GM23338 (cell line): Measurements from ENCODE around the gene SPACA1. TPM values are rescaled to one million over a fixed set of nuclear protein-coding genes. Genes with fewer than 3 reads are reported as not detected.

ENCODE experiments used
- ATAC-seq: fragments of 200-7000 bp; cut with Tn5 transposase; 3 replicates; pipeline ENCODE4 v1.9.1; 2020
- DNase-seq: peaks from one replicate; pipeline ENCODE4 v3.0.0-alpha.2; 2015; ENCODE audit warnings: low spot score
- H2AFZ ChIP-seq: fragments of 200-600 bp; sonication (generic); 2 replicates; pipeline ENCODE4 v1.8.0; 2016; ENCODE audit warnings: antibody characterized with exemption, mild to moderate bottlenecking, moderate library complexity
- H3F3A ChIP-seq: fragments of 200-600 bp; sonication (generic); replicated peaks from 2 replicates; pipeline ENCODE4 v1.8.0; 2017; ENCODE audit warnings: antibody characterized with exemption, mixed run types, low read depth
- H3K27ac ChIP-seq: fragments of 200-600 bp; sonication (generic); 2 replicates; pipeline ENCODE4 v1.6.1; 2016; ENCODE audit warnings: low read depth
- H3K27me3 ChIP-seq: fragments of 200-600 bp; sonication (generic); 2 replicates; pipeline ENCODE4 v1.8.0; 2016; ENCODE audit warnings: mild to moderate bottlenecking, mixed run types, moderate library complexity; ENCODE audit not compliant: insufficient read depth
- H3K36me3 ChIP-seq: fragments of 200-600 bp; sonication (generic); 2 replicates; pipeline ENCODE4 v1.8.0; 2016; ENCODE audit warnings: mild to moderate bottlenecking; ENCODE audit not compliant: insufficient read depth
- H3K4me1 ChIP-seq: fragments of 200-600 bp; sonication (generic); 2 replicates; pipeline ENCODE4 v1.8.0; 2016; ENCODE audit warnings: mild to moderate bottlenecking, moderate library complexity; ENCODE audit not compliant: insufficient read depth
- H3K4me2 ChIP-seq: fragments of 200-600 bp; sonication (generic); 2 replicates; pipeline ENCODE4 v1.7.1; 2017; ENCODE audit warnings: mixed run types
- H3K4me3 ChIP-seq: fragments of 200-600 bp; sonication (generic); 2 replicates; pipeline ENCODE4 v1.6.1; 2016; ENCODE audit warnings: mixed run types
- H3K79me2 ChIP-seq: fragments of 200-600 bp; sonication (generic); replicated peaks from 2 replicates; pipeline ENCODE4 v1.8.0; 2017; ENCODE audit warnings: mild to moderate bottlenecking; ENCODE audit not compliant: insufficient read depth
- H3K9me2 ChIP-seq: fragments of 200-600 bp; sonication (generic); 2 replicates; pipeline ENCODE4 v1.8.0; 2017; ENCODE audit not compliant: insufficient read depth
- H4K20me1 ChIP-seq: fragments of 200-600 bp; sonication (generic); replicated peaks from 2 replicates; pipeline ENCODE4 v1.8.0; 2017; ENCODE audit warnings: mild to moderate bottlenecking; ENCODE audit not compliant: insufficient read depth
- H3K27ac Mint-ChIP-seq: 2 replicates; pipeline ENCODE4 v1.8.0; 2020; ENCODE audit warnings: inconsistent platforms, mild to moderate bottlenecking, moderate library complexity, mixed read lengths
- H3K27me3 Mint-ChIP-seq: 3 replicates; pipeline ENCODE4 v1.8.0; 2022; ENCODE audit warnings: low read depth, mild to moderate bottlenecking, moderate library complexity, mixed read lengths, inconsistent platforms; ENCODE audit not compliant: insufficient read depth, poor library complexity
- H3K36me3 Mint-ChIP-seq: 3 replicates; pipeline ENCODE4 v1.8.0; 2021; ENCODE audit warnings: low read depth, mild to moderate bottlenecking, inconsistent platforms, moderate library complexity, mixed read lengths
- H3K4me1 Mint-ChIP-seq: 3 replicates; pipeline ENCODE4 v1.8.0; 2020; ENCODE audit warnings: mild to moderate bottlenecking, inconsistent platforms, mixed read lengths
- H3K4me3 Mint-ChIP-seq: 3 replicates; pipeline ENCODE4 v1.8.0; 2021; ENCODE audit warnings: moderate library complexity, mild to moderate bottlenecking, inconsistent platforms, mixed read lengths
- H3K9me3 Mint-ChIP-seq: 3 replicates; pipeline ENCODE4 v1.8.0; 2020; ENCODE audit warnings: moderate library complexity, mild to moderate bottlenecking, inconsistent platforms, mixed read lengths
- JUNB ChIP-seq: IDR thresholded peaks from one replicate; pipeline ENCODE4 v1.6.1; 2016; ENCODE audit warnings: antibody characterized with exemption; ENCODE audit not compliant: unreplicated experiment
- NANOG ChIP-seq: IDR thresholded peaks from 2 replicates; pipeline ENCODE4 v1.6.1; 2016; ENCODE audit warnings: antibody characterized with exemption, borderline replicate concordance
- POLR2AphosphoS5 ChIP-seq: IDR thresholded peaks from 2 replicates; pipeline ENCODE4 v1.6.1; 2016; ENCODE audit warnings: antibody characterized with exemption, low read depth
- REST ChIP-seq: IDR thresholded peaks from one replicate; pipeline ENCODE4 v1.6.1; 2018; ENCODE audit warnings: antibody characterized with exemption; ENCODE audit not compliant: unreplicated experiment
- STAT1 ChIP-seq: IDR thresholded peaks from one replicate; pipeline ENCODE4 v1.6.1; 2016; ENCODE audit warnings: antibody characterized with exemption; ENCODE audit not compliant: unreplicated experiment
- ZNF114 ChIP-seq: fragments of 250-450 bp; sonication (Bioruptor Pico); IDR thresholded peaks from 2 replicates; pipeline ENCODE4 v1.5.0; 2020; ENCODE audit warnings: mild to moderate bottlenecking, moderate library complexity
- ZNF331 ChIP-seq: fragments of 250-450 bp; sonication (Bioruptor Pico); IDR thresholded peaks from 2 replicates; pipeline ENCODE4 v1.5.0; 2020; ENCODE audit warnings: low read depth, mild to moderate bottlenecking, moderate library complexity
- ZNF462 ChIP-seq: fragments of 250-450 bp; sonication (Bioruptor Pico); IDR thresholded peaks from 2 replicates; pipeline ENCODE4 v1.5.0; 2020; ENCODE audit warnings: mild to moderate bottlenecking, moderate library complexity
- polyA plus RNA-seq: library from polyadenylated mRNA; unstranded; fragments of >200 nt; fragmentation: Nextera tagmentation; extraction: Ambion mirVana; gene quantifications from 2 replicates; pipeline ENCODE4 v1.2.1, GENCODE V29; 2016
- total RNA-seq: library from RNA; depleted of rRNA; stranded (reverse); fragments of >200 nt; shearing (Covaris generic); gene quantifications from 2 replicates; pipeline ENCODE4 v1.2.3, GENCODE V29; 2014
- TF ChIP-seq, protein P1 (sequence below), 2 experiments: fragments of 200-600 bp in 1 of 2; sonication (generic) in 1 of 2; conservative IDR thresholded peaks; 2 replicates each; pipeline versions ENCODE4 v1.5.1 to v1.6.1; 2016 to 2017; ENCODE audit warnings: antibody characterized with exemption in 2 of 2, low read depth in 2 of 2, mild to moderate bottlenecking in 2 of 2, moderate library complexity in 1 of 2

Gene SPACA1
- total and polyA plus RNA-seq, 2 experiments from 2014 or later = not detected

GRCh38 chr6:88077305-88077704 is 29.7 kb downstream of the SPACA1 start (continued):
- TF ChIP-seq ZNF462 (CRISPR knock-in tag) = no peak
- no peak for TF ChIP-seq ZNF331 (CRISPR knock-in tag)
- no peak for TF ChIP-seq STAT1
- TF ChIP-seq JUNB = no peak
- TF ChIP-seq ZNF114 (CRISPR knock-in tag) = no peak
- TF ChIP-seq, protein P1, sequence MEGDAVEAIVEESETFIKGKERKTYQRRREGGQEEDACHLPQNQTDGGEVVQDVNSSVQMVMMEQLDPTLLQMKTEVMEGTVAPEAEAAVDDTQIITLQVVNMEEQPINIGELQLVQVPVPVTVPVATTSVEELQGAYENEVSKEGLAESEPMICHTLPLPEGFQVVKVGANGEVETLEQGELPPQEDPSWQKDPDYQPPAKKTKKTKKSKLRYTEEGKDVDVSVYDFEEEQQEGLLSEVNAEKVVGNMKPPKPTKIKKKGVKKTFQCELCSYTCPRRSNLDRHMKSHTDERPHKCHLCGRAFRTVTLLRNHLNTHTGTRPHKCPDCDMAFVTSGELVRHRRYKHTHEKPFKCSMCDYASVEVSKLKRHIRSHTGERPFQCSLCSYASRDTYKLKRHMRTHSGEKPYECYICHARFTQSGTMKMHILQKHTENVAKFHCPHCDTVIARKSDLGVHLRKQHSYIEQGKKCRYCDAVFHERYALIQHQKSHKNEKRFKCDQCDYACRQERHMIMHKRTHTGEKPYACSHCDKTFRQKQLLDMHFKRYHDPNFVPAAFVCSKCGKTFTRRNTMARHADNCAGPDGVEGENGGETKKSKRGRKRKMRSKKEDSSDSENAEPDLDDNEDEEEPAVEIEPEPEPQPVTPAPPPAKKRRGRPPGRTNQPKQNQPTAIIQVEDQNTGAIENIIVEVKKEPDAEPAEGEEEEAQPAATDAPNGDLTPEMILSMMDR (conservative IDR thresholded peaks at IDR 0.05; ENCODE audit: low read depth in 2 of 2) = no peak
- TF ChIP-seq NANOG = no peak
- no peak for TF ChIP-seq POLR2AphosphoS5

DNA sequence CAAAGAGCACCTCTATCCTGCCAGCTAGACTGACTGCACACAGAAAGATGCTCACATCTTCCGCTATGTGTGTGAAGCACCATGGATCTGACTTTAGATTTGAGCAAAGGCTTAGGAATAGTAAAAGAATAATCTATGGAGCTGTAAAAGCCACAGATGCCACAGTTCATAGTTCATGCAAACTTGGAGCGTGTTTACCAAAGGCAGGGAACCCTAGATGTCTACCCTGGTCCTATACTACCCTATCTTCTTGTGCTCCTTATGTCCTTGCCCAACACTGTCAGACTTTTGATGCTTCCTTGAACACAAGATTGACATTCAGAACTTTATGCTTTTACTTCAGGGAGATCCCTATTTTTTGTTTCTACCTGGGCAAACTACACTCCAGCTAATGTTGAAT is 39.2 kb downstream of the SPACA1 start:
- no peak overlapping the region for H3K4me3 Mint-ChIP-seq
- Histone ChIP-seq H3K4me3 (no peak overlapping the region), H3K79me2 (no peaks in the 10 kb centered on the region), H4K20me1 (no peaks in the 10 kb centered on the region), H3K27ac (no peak overlapping the region), H3K36me3 (no peaks in the 10 kb centered on the region), H3K9me2 (no peaks in the 10 kb centered on the region; the same call in 1 of the 2 replicates), H3K27me3 (no peaks in the 10 kb centered on the region), H2AFZ (no peak overlapping the region; the same call in 1 of the 2 replicates), H3K4me1 (peaks cover 27% of the 10 kb centered on the region), H3K4me2 (no peak overlapping the region), H3F3A (no peaks in the 10 kb centered on the region)
- no peak overlapping the region for H3K27ac Mint-ChIP-seq
- H3K9me3 Mint-ChIP-seq = peaks cover 8% of the 10 kb centered on the region; the same call in 2 of the 3 replicates
- H3K36me3 Mint-ChIP-seq = no peaks in the 10 kb centered on the region
- H3K4me1 Mint-ChIP-seq = peaks cover 30% of the 10 kb centered on the region
- ATAC-seq (no peak), DNase-seq (no peak)
- H3K27me3 Mint-ChIP-seq = no peaks in the 10 kb centered on the region
- TF ChIP-seq JUNB = no peak
- TF ChIP-seq REST = no peak
